H1 (cell line): ENCODE measurements around the gene FXYD5. TPM values are rescaled to one million over a fixed set of nuclear protein-coding genes. Genes with fewer than 3 reads are reported as not detected.

ENCODE experiments used
- BCL11A ChIP-seq, 2 experiments: IDR thresholded peaks; one replicate each; pipeline ENCODE4 v1.6.1; 2011; ENCODE audit warnings: low read depth in 2 of 2, low read length in 2 of 2, mild to moderate bottlenecking in 2 of 2
- CHD1 ChIP-seq: IDR thresholded peaks from 2 replicates; pipeline ENCODE4 v1.6.1; 2012; ENCODE audit warnings: low read depth, low read length, improper control_type of control experiment
- CREB1 ChIP-seq: IDR thresholded peaks from 2 replicates; pipeline ENCODE4 v1.6.1; 2012; ENCODE audit warnings: inconsistent platforms
- EP300 ChIP-seq, 2 experiments: IDR thresholded peaks; 1 replicate in 1 of 2; 2 replicates in 1 of 2; pipeline ENCODE4 v1.6.1; 2011 to 2012; ENCODE audit warnings: low read depth in 2 of 2, low read length in 2 of 2, mild to moderate bottlenecking in 2 of 2, borderline replicate concordance in 1 of 2, inconsistent platforms in 1 of 2, moderate library complexity in 1 of 2
- GABPA ChIP-seq: IDR thresholded peaks from 2 replicates; pipeline ENCODE4 v1.6.1; 2011; ENCODE audit warnings: mild to moderate bottlenecking, low read length, moderate library complexity, borderline replicate concordance; ENCODE audit not compliant: insufficient read depth
- GTF2F1 ChIP-seq: IDR thresholded peaks from 2 replicates; pipeline ENCODE4 v1.6.1; 2012; ENCODE audit warnings: low read depth, low read length, improper control_type of control experiment, borderline replicate concordance
- KDM4A ChIP-seq: IDR thresholded peaks from one replicate; pipeline ENCODE4 v1.7.1; 2012; ENCODE audit warnings: low read depth, mild to moderate bottlenecking, moderate library complexity, low read length, inconsistent platforms; ENCODE audit not compliant: severe bottlenecking
- NANOG ChIP-seq: IDR thresholded peaks from 2 replicates; pipeline ENCODE4 v1.6.1; 2011; ENCODE audit warnings: low read length, low read depth, mild to moderate bottlenecking, inconsistent platforms; ENCODE audit not compliant: insufficient read depth, poor library complexity, severe bottlenecking
- POLR2AphosphoS5 ChIP-seq: IDR thresholded peaks from 2 replicates; pipeline ENCODE4 v1.6.1; 2011; ENCODE audit warnings: low read depth, low read length
- RAD21 ChIP-seq, 2 experiments: IDR thresholded peaks in 1 of 2; conservative IDR thresholded peaks in 1 of 2; 2 replicates each; pipeline ENCODE4 v1.6.1; 2011; ENCODE audit warnings: low read depth in 2 of 2, low read length in 2 of 2, improper control_type of control experiment in 1 of 2, inconsistent platforms in 1 of 2, mild to moderate bottlenecking in 1 of 2, moderate library complexity in 1 of 2
- SIRT6 ChIP-seq: IDR thresholded peaks from one replicate; pipeline ENCODE4 v1.7.1; 2012; ENCODE audit warnings: low read length, inconsistent platforms
- SP1 ChIP-seq: IDR thresholded peaks from 2 replicates; pipeline ENCODE4 v1.6.1; 2011; ENCODE audit warnings: low read depth, low read length
- SP4 ChIP-seq: IDR thresholded peaks from 2 replicates; pipeline ENCODE4 v1.6.1; 2012; ENCODE audit warnings: low read length, inconsistent platforms
- TAF1 ChIP-seq: IDR thresholded peaks from 2 replicates; pipeline ENCODE4 v1.6.1; 2011; ENCODE audit warnings: mild to moderate bottlenecking, low read depth, low read length
- TCF12 ChIP-seq: IDR thresholded peaks from 2 replicates; pipeline ENCODE4 v1.6.1; 2011; ENCODE audit warnings: low read depth, mild to moderate bottlenecking, low read length
- polyA plus RNA-seq, 7 experiments: library from polyadenylated mRNA; depleted of rRNA in 3 of 7; stranded (reverse) in 5 of 7; unstranded in 2 of 7; fragments of >200 nt in 5 of 7; fragments of 200-250 nt in 2 of 7; gene quantifications; 1 replicate in 5 of 7; 2 replicates in 1 of 7; 4 replicates in 1 of 7; pipeline versions ENCODE4 v1.2.1 to v1.2.3, GENCODE V29; 2011 to 2013; ENCODE audit warnings: missing spikeins in 2 of 7, mixed read lengths in 2 of 7
- total RNA-seq: library from RNA; stranded (reverse); fragmentation: NEBNext Ultra II Directional; extraction: Animal tissue kit (Norgen Biotek cat#: 25700); gene quantifications from 2 replicates; pipeline ENCODE4 v1.2.1, GENCODE V29; 2021
- TF ChIP-seq, protein P1 (sequence below): IDR thresholded peaks from 2 replicates; pipeline ENCODE4 v1.6.1; 2012; ENCODE audit warnings: inconsistent platforms
- TF ChIP-seq, protein P2 (sequence below): IDR thresholded peaks from 2 replicates; pipeline ENCODE4 v1.6.1; 2012; ENCODE audit warnings: inconsistent platforms

Gene FXYD5
- total and polyA plus RNA-seq, 2 of the 8 experiments (the other 6 are each of a cell fraction or from before 2014, with no cell fraction given), result 99.0 to 191 TPM

DNA sequence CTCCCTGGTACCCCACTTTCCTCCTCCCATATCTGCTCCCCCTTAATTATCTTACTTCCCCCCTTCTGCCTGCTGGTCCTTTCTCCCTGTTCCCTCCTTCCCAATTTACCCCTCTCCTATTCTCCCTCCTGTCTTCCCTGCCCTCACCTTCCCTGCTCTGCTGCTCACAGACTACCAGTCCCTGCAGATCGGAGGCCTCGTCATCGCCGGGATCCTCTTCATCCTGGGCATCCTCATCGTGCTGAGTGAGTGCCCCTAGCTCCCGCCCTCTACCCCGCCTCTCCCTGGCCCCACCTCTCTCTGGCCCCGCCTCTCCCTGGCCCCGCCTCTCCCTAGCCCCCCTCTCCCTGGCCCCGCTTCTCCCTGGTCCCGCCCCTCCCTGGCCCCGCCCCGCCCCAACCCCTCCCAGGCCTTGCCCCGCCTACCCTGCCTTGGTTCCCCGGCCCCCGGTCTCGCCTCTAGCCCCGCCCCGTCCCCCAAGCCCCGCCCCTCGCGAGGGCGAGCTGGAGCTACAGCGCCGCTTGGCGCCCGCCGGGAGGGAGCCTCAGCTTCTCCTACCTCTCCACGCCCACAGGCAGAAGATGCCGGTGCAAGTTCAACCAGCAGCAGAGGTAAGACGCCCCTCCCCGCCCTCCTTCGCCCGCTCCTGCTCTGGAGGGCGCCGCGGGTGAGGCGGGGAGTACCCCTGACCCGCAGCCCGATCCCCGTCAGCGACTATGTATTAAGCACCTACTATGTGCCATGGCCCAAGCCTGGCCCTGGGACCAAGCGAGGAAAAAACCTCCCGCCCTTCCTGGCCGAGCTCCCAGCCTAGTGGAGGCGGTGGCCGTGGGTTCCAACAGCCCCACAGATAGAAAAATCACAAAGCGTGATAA lies 13.3 kb upstream of the FXYD5 start (continued):
- TF ChIP-seq, protein P1, sequence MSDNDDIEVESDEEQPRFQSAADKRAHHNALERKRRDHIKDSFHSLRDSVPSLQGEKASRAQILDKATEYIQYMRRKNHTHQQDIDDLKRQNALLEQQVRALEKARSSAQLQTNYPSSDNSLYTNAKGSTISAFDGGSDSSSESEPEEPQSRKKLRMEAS, result peak; percentile 53
- TF ChIP-seq NANOG (no peak), SP4 (no peak), SP1 (no peak), CHD1 (no peak), SIRT6 (no peak), RAD21 (IDR thresholded peaks at IDR 0.05 in 1 of 2, conservative IDR thresholded peaks at IDR 0.05 in 1 of 2; ENCODE audit: low read depth in 2 of 2, low read length in 2 of 2) (peak; percentile 55 to 64), GTF2F1 (no peak), GABPA (no peak), TAF1 (no peak), POLR2AphosphoS5 (no peak), EP300 (IDR thresholded peaks at IDR 0.05; ENCODE audit: borderline replicate concordance in 1 of 2, low read depth in 2 of 2, low read length in 2 of 2) (no peak), BCL11A (IDR thresholded peaks at IDR 0.05; ENCODE audit: low read depth in 2 of 2, low read length in 2 of 2) (no peak), KDM4A (no peak), CREB1 (no peak), TCF12 (no peak)
- TF ChIP-seq, protein P2, sequence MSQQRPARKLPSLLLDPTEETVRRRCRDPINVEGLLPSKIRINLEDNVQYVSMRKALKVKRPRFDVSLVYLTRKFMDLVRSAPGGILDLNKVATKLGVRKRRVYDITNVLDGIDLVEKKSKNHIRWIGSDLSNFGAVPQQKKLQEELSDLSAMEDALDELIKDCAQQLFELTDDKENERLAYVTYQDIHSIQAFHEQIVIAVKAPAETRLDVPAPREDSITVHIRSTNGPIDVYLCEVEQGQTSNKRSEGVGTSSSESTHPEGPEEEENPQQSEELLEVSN, result peak; percentile 77
